Measurements from ENCODE around the gene UMODL1.

DNA sequence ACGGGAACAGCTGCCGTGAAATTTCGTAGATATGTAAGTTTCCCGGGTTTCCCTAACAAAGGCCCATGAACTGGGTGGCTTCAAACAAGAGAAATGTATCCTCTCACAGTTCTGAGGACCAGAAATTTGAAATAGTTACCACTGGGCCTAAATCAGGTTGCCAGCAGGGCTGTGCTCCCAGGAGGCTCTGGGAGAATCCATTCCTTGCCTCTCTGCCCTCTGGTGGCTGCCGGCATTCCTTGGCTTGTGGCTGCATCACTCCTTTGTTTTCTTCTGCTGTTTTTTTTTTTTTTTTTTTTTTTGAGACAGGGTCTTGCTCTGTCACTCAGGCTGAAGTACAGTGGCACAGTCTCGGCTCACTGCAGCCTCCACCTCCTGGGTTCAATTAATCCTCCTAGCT lies 23.7 kb downstream of the UMODL1 start:
- no peak for TF ChIP-seq EZH2 (IDR thresholded peaks at IDR 0.05; ENCODE audit: borderline replicate concordance, low read depth, low read length, severe bottlenecking)
- TF ChIP-seq, protein P1, sequence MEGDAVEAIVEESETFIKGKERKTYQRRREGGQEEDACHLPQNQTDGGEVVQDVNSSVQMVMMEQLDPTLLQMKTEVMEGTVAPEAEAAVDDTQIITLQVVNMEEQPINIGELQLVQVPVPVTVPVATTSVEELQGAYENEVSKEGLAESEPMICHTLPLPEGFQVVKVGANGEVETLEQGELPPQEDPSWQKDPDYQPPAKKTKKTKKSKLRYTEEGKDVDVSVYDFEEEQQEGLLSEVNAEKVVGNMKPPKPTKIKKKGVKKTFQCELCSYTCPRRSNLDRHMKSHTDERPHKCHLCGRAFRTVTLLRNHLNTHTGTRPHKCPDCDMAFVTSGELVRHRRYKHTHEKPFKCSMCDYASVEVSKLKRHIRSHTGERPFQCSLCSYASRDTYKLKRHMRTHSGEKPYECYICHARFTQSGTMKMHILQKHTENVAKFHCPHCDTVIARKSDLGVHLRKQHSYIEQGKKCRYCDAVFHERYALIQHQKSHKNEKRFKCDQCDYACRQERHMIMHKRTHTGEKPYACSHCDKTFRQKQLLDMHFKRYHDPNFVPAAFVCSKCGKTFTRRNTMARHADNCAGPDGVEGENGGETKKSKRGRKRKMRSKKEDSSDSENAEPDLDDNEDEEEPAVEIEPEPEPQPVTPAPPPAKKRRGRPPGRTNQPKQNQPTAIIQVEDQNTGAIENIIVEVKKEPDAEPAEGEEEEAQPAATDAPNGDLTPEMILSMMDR (IDR thresholded peaks at IDR 0.05; ENCODE audit: borderline replicate concordance, extremely low read depth, low read length, poor library complexity, severe bottlenecking) = peak; percentile 13
